ENCODE results near the gene NELL1. TPM values are rescaled to one million over a fixed set of nuclear protein-coding genes. Genes with fewer than 3 reads are reported as not detected.

NELL1 gene
- polyA plus RNA-seq, 1 experiment: not detected

DNA sequence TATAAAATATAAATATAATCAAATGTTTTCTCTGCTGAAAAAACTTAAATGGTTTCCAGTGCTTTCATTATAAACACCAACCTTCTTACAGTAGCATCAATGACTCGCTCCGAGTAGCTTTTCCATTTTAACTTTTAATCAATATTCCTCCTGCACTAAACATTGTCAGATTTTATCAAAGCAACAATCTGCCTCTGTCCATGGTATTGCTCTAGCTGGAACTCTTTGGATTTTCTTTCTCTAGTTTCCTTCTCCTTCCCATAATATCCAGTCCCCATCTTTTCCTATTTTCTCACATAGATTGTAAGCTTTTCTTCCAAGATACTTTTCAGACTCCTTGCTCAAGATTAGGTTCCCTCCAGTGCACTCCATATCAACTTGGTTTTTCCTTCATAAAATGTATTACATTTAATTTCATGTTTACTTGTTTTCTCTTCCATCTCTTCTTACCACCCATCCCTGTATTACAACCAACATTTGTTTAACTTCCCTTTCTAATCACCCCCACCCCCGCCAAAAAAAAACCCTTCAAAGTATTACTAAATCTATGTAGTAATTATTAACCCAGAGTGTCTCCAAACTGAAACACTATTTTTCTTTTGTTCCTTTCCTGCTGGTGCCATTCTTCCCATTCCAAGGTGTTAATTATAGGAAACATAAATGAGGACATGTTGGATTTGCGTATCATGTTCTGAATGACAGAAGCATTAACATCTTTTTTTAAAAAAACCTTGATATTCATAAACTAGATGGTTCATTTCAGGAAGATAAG is 716.5 kb downstream of the NELL1 start:
- CTCF ChIA-PET: no interaction called here
- DNase-seq (ENCODE audit: low read depth, low spot score): no peak
- Histone ChIP-seq H3K27ac (ENCODE audit: low read depth, low read length) (no peak overlapping the region), H3K9me3 (ENCODE audit: control insufficient read depth, insufficient read depth, low read length) (no peaks in the 10 kb centered on the region), H3K27me3 (ENCODE audit: control insufficient read depth, insufficient read depth, low read length) (no peaks in the 10 kb centered on the region), H3K4me3 (ENCODE audit: low read depth, low read length) (no peak overlapping the region)
- TF ChIP-seq, protein P1, sequence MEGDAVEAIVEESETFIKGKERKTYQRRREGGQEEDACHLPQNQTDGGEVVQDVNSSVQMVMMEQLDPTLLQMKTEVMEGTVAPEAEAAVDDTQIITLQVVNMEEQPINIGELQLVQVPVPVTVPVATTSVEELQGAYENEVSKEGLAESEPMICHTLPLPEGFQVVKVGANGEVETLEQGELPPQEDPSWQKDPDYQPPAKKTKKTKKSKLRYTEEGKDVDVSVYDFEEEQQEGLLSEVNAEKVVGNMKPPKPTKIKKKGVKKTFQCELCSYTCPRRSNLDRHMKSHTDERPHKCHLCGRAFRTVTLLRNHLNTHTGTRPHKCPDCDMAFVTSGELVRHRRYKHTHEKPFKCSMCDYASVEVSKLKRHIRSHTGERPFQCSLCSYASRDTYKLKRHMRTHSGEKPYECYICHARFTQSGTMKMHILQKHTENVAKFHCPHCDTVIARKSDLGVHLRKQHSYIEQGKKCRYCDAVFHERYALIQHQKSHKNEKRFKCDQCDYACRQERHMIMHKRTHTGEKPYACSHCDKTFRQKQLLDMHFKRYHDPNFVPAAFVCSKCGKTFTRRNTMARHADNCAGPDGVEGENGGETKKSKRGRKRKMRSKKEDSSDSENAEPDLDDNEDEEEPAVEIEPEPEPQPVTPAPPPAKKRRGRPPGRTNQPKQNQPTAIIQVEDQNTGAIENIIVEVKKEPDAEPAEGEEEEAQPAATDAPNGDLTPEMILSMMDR (IDR thresholded peaks at IDR 0.05; ENCODE audit: low read depth, low read length): no peak
- POLR2A ChIA-PET: no interaction called here

DNA sequence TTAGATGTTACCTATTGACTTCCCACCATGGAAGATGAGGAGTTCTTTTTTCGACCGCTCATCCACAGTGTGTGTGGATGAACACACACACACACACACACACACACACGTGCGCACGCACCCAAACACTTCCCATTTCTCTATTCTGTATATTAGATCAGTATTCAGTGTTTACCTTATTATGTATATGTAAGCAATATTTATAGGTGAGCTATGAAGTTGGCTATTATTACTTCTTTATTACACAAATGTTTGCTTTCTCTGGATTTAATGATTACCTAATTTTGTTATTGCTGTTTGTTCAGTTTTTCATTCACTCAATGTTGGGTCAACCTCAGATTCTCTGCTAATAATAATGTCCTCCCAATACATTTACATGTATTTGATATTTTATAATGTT is 721.0 kb downstream of the NELL1 start:
- ChIA-PET POLR2A (no interaction called here), CTCF (no interaction called here)
- Histone ChIP-seq H3K9me3 (ENCODE audit: control insufficient read depth, insufficient read depth, low read length) (no peaks in the 10 kb centered on the region), H3K4me3 (ENCODE audit: low read depth, low read length) (no peak overlapping the region), H3K27me3 (ENCODE audit: control insufficient read depth, insufficient read depth, low read length) (no peaks in the 10 kb centered on the region), H3K27ac (ENCODE audit: low read depth, low read length) (no peak overlapping the region)
- TF ChIP-seq, protein P1 (IDR thresholded peaks at IDR 0.05; ENCODE audit: low read depth, low read length): no peak
- DNase-seq (ENCODE audit: low read depth, low spot score): no peak

DNA sequence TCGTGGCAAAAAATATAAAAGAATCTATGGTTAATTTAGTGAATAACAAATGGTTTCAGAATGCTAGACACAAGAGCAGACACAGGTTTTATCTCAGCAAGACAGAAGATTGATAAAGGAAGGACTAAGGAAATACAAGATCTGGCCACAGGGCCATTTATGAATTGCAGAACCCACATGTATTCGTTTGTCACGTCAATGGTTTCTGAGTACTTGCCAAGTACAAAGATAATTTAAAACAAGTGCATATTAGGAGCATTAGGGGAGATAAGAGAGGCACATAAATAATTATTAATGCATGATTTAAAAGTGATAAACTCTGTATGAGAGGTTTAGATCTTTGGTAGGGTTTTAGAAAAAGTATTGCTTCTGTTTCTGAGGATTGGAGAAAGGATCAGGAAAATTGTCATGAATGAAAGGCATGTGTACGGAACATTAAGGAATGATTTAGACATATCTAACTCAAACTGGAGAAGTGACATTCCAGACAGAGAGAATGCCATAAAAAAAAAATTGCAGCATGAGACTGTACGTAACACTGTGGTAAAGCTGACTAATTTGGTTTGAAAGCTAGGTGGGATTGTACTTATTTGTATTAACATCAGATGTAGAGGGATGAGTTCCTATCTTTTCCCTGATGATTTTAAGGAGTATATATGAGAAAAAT is 727.1 kb downstream of the NELL1 start:
- TF ChIP-seq, protein P1 (IDR thresholded peaks at IDR 0.05; ENCODE audit: low read depth, low read length): no peak
- DNase-seq (ENCODE audit: low read depth, low spot score): no peak
- Histone ChIP-seq H3K4me3 (ENCODE audit: low read depth, low read length) (no peak overlapping the region), H3K27ac (ENCODE audit: low read depth, low read length) (no peak overlapping the region), H3K9me3 (ENCODE audit: control insufficient read depth, insufficient read depth, low read length) (peaks cover 3% of the 10 kb centered on the region; the same call in 1 of the 2 replicates), H3K27me3 (ENCODE audit: control insufficient read depth, insufficient read depth, low read length) (no peaks in the 10 kb centered on the region)
- CTCF ChIA-PET: no interaction called here
- POLR2A ChIA-PET: no interaction called here

DNA sequence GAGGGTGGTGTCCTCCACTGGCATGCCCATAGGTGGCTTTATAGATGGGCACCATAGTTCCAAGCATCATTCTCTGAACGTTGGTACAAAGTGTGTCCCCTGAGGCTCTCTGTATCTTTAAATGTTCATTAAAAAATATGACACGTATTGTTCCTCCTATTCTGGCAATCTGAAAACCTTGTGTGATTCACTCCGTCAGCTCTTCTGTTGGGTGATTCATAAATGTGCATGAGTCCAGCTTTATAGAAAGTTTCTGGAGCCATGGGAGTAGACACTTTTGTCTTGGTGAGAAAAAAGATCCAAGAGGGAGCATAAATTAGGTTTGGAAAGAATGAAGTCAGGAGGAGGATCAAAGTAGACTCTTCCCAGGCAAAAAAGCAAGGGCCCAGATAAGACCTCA is 728.8 kb downstream of the NELL1 start:
- Histone ChIP-seq H3K4me3 (ENCODE audit: low read depth, low read length) (no peak overlapping the region), H3K27me3 (ENCODE audit: control insufficient read depth, insufficient read depth, low read length) (no peaks in the 10 kb centered on the region), H3K9me3 (ENCODE audit: control insufficient read depth, insufficient read depth, low read length) (peaks cover 3% of the 10 kb centered on the region; the same call in 1 of the 2 replicates), H3K27ac (ENCODE audit: low read depth, low read length) (no peak overlapping the region)
- TF ChIP-seq, protein P1 (IDR thresholded peaks at IDR 0.05; ENCODE audit: low read depth, low read length): no peak
- CTCF ChIA-PET: no interaction called here
- no peak for DNase-seq (ENCODE audit: low read depth, low spot score)
- POLR2A ChIA-PET: no interaction called here

DNA sequence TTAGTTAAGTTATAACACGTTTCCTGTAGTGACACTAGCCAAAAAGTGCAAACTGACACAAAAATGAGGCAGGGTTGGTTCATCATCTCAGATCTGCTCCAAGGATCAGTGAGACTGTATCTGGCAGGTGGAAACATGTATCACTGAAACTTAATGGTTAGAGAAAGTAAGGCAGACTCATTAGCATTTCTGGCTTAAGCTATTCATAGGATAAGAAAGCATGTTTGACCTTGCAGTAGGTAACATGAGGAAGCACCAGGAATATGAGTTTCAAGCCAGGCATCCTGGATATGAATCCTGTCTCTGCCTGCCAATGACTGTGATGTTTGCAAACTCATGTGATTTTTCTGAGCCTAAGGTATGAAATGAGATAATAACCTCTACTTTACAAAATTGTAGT is 732.1 kb downstream of the NELL1 start:
- Histone ChIP-seq H3K27me3 (ENCODE audit: control insufficient read depth, insufficient read depth, low read length) (no peaks in the 10 kb centered on the region), H3K4me3 (ENCODE audit: low read depth, low read length) (no peak overlapping the region), H3K9me3 (ENCODE audit: control insufficient read depth, insufficient read depth, low read length) (peaks cover 3% of the 10 kb centered on the region; the same call in 1 of the 2 replicates), H3K27ac (ENCODE audit: low read depth, low read length) (no peak overlapping the region)
- ChIA-PET POLR2A (no interaction called here), CTCF (no interaction called here)
- no peak for DNase-seq (ENCODE audit: low read depth, low spot score)
- TF ChIP-seq, protein P1 (IDR thresholded peaks at IDR 0.05; ENCODE audit: low read depth, low read length): no peak
